GM19397 (cell line): Measurements from ENCODE around the gene DPEP3.

Experiments used
- ATAC-seq: cut with Tn5 transposase; IDR thresholded peaks from one replicate; pipeline ENCODE4 v1.9.1; 2021; ENCODE audit warnings: mild to moderate bottlenecking, moderate library complexity; ENCODE audit not compliant: unreplicated experiment

The DPEP3 gene

GRCh38 chr16:67967183-67967957, 12.9 kb downstream of the DPEP3 start:
- ATAC-seq: no peak

- ATAC-seq: no peak
Measured at GRCh38 chr16:67966549-67967182, 13.6 kb downstream of the DPEP3 start.

- no peak for ATAC-seq
Measured at GRCh38 chr16:67965668-67966548, 14.4 kb downstream of the DPEP3 start.

GRCh38 chr16:67964477-67965131, 15.7 kb downstream of the DPEP3 start:
- no peak for ATAC-seq

- no peak for ATAC-seq
Measured at GRCh38 chr16:67963662-67964321, 16.5 kb downstream of the DPEP3 start.

GRCh38 chr16:67963292-67963661, 17.0 kb downstream of the DPEP3 start:
- ATAC-seq: no peak

GRCh38 chr16:67962135-67962534, 18.2 kb downstream of the DPEP3 start:
- ATAC-seq: no peak

GRCh38 chr16:67961551-67961957, 18.7 kb downstream of the DPEP3 start:
- ATAC-seq: no peak

DNA sequence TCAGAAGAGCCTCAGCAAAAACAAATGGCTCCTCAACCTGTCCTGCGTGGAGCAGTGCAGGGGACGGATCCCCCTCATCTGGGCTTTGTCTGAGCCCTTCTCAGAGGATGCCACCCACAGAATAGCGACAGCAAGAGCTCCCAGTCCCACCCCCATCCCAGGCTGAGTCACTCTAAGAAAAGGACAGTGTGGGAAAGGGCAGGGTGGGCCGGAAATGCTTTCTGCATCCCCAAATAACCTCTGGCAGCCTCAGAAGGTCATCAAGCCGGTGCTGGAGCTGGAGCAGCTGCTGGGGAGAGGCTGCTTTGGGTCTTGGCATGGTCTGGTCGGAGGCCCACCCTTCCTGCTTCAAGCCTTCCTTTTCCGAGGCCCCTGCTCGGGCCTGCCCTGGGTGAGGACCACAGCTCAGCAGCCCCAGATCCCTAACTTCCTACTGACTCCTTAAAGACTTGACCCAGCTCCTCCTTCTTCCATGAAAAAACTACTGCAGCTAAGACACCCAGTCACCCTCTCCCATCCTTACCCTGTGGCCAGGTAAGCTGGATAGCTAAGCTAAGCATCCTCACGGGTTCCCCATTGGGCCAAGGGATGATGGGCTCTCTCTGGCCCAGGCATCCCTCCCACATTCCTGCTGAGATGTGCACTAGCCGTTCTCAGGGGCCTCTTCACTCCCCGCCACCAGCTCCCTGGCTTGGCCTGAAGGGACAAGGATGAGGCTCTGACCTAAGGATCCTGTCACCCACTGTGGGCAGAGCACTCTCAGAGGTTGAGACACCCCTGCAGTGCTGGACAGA, 20.6 kb downstream of the DPEP3 start:
- no peak for ATAC-seq

GRCh38 chr16:67957622-67958021, 22.7 kb downstream of the DPEP3 start:
- no peak for ATAC-seq

DNA sequence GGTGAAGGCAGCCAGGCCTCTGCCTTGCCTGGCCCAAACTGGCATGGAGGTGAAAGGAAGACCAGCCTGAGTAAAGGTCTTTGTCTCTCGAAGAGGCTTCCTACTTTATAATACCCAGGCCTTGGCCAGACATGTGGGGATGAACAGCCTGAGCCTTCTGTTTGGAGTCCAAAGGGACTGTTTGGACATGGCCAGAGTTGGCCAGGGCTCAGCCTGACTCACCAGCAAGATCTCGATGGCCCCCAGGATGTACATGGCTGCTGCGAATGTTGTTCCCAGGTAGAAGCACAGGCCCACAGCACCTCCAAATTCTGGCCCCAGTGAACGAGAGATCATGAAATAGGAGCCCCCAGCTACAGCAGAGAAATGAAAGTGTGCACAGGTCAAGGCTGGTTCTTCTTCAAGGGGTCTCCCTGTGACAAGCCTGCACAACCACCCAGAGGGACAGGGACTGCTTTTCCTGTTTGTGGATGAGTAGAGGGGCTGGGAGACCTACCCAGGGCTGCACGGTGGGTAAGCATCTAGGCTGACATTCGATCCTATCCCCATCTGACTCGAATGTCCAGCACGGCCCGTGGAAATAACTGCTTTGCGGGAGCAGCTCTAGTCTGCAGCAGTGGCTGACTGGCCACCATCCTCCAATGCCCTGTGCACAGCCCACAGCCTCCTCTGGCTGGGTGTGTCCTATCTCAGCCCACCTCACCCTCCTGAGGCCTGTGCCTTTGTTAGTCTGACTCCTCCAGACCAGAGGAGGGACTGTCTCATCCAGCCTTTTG, 25.7 kb downstream of the DPEP3 start:
- no peak for ATAC-seq

- ATAC-seq: no peak
Measured at GRCh38 chr16:67953641-67954375, 26.5 kb downstream of the DPEP3 start.

DNA sequence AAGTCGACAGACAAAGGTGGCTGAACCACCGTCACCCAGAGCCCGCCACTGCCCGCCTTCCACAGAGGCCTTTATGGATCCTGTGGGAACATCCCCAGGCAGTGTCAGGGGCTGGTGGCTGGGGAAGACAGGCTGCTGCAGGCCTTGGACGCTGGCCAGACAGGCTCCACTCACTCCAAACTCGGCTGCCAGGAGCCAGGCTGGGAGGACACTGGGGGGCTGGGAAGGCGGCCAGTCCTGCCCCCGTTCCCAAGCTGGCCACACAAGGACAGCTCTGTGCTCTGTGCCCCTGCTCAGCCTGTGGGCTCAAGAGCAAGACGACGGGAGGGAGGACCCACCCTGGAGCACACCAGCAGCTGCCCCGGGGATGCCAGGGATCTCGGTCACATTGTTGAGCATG, 28.8 kb downstream of the DPEP3 start:
- ATAC-seq: no peak

DNA sequence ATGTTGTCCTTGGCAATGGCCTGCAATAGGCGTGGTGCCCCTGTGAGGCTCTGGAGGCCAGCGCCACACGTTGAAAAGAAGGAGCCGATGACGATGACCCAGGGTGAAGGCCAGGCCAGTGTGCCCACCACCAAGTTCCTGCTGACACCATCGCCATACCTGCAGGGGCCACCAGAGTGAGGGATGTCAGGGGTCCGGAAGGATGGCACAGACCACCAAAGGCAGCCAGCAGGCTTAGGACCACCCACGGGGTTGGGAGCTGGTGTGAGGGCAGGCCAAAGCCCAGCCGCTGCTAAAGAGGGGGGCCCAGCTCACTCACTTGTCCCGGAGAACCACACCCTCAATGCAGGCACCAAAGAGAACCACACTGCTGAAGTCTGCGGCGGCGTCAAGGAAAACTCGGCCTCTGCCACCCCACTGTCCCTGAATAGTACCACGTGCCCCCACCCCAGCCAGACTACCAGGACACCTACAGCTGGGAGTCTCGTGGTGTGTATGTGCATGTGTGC, 29.9 kb downstream of the DPEP3 start:
- ATAC-seq: no peak

DNA sequence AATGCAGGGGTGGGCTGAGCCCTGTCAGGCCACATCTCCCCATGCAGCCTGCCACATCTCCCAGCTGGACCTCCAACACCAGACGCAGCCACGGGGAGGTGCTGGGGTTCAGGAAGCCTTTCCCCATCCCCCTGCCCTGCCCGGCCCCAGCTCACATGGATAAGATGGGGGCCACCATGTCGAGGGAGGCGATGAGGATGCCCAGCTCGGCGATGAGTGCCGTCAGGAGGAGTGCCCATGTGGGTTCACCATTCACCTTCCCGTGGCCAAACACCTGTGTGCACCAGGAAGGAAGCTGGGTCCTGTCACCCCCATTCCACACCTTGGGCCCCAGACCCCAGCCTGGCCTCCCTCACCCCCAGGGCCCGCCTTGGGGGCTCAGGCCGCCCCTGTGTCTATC, 30.7 kb downstream of the DPEP3 start:
- no peak for ATAC-seq

- no peak for ATAC-seq
Measured at GRCh38 chr16:67948015-67948414, 32.3 kb downstream of the DPEP3 start.

DNA sequence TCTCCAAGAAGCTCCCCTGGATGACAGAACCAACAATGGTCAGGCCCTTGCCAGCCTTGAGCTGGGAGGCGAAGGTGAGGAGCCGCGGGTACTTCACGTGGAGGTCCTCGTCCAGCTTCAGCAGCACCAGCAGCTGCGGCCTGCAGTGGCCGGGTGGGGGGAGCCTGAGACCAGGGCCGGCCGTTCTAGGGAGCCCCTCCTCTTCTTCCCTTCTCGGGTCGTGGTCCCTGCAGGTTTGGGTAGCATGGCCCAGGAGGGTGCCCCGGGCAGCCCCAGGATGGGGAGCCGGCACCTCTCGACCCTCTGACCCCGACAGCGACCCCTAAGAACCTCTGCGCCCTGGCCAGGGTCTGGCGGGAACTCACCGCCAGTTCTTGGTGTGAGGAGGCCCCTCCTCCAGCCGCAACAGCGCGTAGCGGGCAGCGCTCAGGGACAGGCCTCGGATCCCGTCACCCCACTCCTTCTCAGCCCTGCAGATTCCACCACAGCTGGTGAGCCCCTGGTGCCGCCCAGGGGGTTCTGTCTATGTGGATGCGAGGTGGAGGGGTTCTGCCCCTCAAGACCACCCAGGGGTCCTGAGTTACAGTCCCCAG, 33.2 kb downstream of the DPEP3 start:
- no peak for ATAC-seq

DNA sequence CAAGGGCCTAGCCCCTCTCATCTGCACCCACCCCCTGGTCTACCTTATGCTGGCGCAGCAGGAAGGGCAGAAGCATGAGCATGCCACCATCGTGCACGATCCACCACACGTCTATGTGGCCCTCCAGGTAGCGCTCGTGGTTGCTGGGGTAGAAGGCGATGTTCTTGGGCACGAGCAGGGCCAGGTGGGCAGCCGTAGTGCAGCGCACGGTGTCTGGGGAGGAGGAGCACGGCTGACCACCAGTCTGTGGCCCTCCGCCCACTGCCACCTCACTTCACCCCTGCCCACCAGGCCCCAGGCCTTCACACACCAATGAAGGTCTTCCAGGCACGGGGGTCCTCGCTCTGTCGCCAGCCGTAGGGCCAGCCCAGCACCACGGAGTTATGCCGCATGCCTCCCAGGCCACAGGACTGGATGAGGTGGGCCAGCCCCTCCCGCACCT, 34.1 kb downstream of the DPEP3 start:
- no peak for ATAC-seq
